ENCODE data around the gene MPPED1.

Gene MPPED1

GRCh38 chr22:43404673-43405385, 7.0 kb upstream of the MPPED1 start:
- no peaks in the 10 kb centered on the region for H3K36me3 ChIP-seq (ENCODE audit: control insufficient read depth, insufficient read depth, low read length)
- no peak overlapping the region for H3K9ac ChIP-seq (ENCODE audit: low read length)
- no peaks in the 10 kb centered on the region for H3K4me1 ChIP-seq (ENCODE audit: control insufficient read depth, insufficient read depth, low read length)
- no peak overlapping the region for H3K4me3 ChIP-seq (ENCODE audit: low read length)
- H3K9me3 ChIP-seq (ENCODE audit: control insufficient read depth, low read length) = no peaks in the 10 kb centered on the region
- H3K27me3 ChIP-seq (ENCODE audit: control insufficient read depth, insufficient read depth, low read length) = peaks cover 4% of the 10 kb centered on the region

GRCh38 chr22:43406186-43406790, 5.5 kb upstream of the MPPED1 start:
- no peaks in the 10 kb centered on the region for H3K4me1 ChIP-seq (ENCODE audit: control insufficient read depth, insufficient read depth, low read length)
- H3K9ac ChIP-seq (ENCODE audit: low read length) = no peak overlapping the region
- no peaks in the 10 kb centered on the region for H3K9me3 ChIP-seq (ENCODE audit: control insufficient read depth, low read length)
- peaks cover 18% of the 10 kb centered on the region for H3K27me3 ChIP-seq (ENCODE audit: control insufficient read depth, insufficient read depth, low read length)
- H3K4me3 ChIP-seq (ENCODE audit: low read length) = no peak overlapping the region
- H3K36me3 ChIP-seq (ENCODE audit: control insufficient read depth, insufficient read depth, low read length) = no peaks in the 10 kb centered on the region

- no peaks in the 10 kb centered on the region for H3K9me3 ChIP-seq (ENCODE audit: control insufficient read depth, low read length)
- no peaks in the 10 kb centered on the region for H3K36me3 ChIP-seq (ENCODE audit: control insufficient read depth, insufficient read depth, low read length)
- no peak overlapping the region for H3K4me3 ChIP-seq (ENCODE audit: low read length)
- peaks cover 23% of the 10 kb centered on the region for H3K27me3 ChIP-seq (ENCODE audit: control insufficient read depth, insufficient read depth, low read length)
- H3K4me1 ChIP-seq (ENCODE audit: control insufficient read depth, insufficient read depth, low read length) = no peaks in the 10 kb centered on the region
- H3K9ac ChIP-seq (ENCODE audit: low read length) = no peak overlapping the region
These were observed 4.2 kb upstream of the MPPED1 start for GRCh38 chr22:43407591-43407990.

GRCh38 chr22:43408009-43408408, 3.8 kb upstream of the MPPED1 start:
- Histone ChIP-seq H3K9me3 (ENCODE audit: control insufficient read depth, low read length) (no peaks in the 10 kb centered on the region), H3K36me3 (ENCODE audit: control insufficient read depth, insufficient read depth, low read length) (no peaks in the 10 kb centered on the region), H3K4me3 (ENCODE audit: low read length) (no peak overlapping the region), H3K27me3 (ENCODE audit: control insufficient read depth, insufficient read depth, low read length) (peaks cover 27% of the 10 kb centered on the region), H3K9ac (ENCODE audit: low read length) (no peak overlapping the region), H3K4me1 (ENCODE audit: control insufficient read depth, insufficient read depth, low read length) (no peaks in the 10 kb centered on the region)

- H3K4me3 ChIP-seq (ENCODE audit: low read length) = no peak overlapping the region
- peaks cover 36% of the 10 kb centered on the region for H3K27me3 ChIP-seq (ENCODE audit: control insufficient read depth, insufficient read depth, low read length)
- H3K9ac ChIP-seq (ENCODE audit: low read length) = no peak overlapping the region
- no peaks in the 10 kb centered on the region for H3K4me1 ChIP-seq (ENCODE audit: control insufficient read depth, insufficient read depth, low read length)
- H3K9me3 ChIP-seq (ENCODE audit: control insufficient read depth, low read length) = no peaks in the 10 kb centered on the region
- H3K36me3 ChIP-seq (ENCODE audit: control insufficient read depth, insufficient read depth, low read length) = no peaks in the 10 kb centered on the region
These were observed 2.8 kb upstream of the MPPED1 start for GRCh38 chr22:43409046-43409445.

- Histone ChIP-seq H3K4me1 (ENCODE audit: control insufficient read depth, insufficient read depth, low read length) (no peaks in the 10 kb centered on the region), H3K4me3 (ENCODE audit: low read length) (no peak overlapping the region), H3K27me3 (ENCODE audit: control insufficient read depth, insufficient read depth, low read length) (peaks cover 41% of the 10 kb centered on the region), H3K9ac (ENCODE audit: low read length) (no peak overlapping the region), H3K9me3 (ENCODE audit: control insufficient read depth, low read length) (no peaks in the 10 kb centered on the region), H3K36me3 (ENCODE audit: control insufficient read depth, insufficient read depth, low read length) (no peaks in the 10 kb centered on the region)
These were observed 2.0 kb upstream of the MPPED1 start for GRCh38 chr22:43409800-43410199.

- Histone ChIP-seq H3K4me1 (ENCODE audit: control insufficient read depth, insufficient read depth, low read length) (no peaks in the 10 kb centered on the region), H3K36me3 (ENCODE audit: control insufficient read depth, insufficient read depth, low read length) (no peaks in the 10 kb centered on the region), H3K27me3 (ENCODE audit: control insufficient read depth, insufficient read depth, low read length) (peaks cover 46% of the 10 kb centered on the region), H3K9ac (ENCODE audit: low read length) (no peak overlapping the region), H3K9me3 (ENCODE audit: control insufficient read depth, low read length) (no peaks in the 10 kb centered on the region), H3K4me3 (ENCODE audit: low read length) (no peak overlapping the region)
These were observed 560 bp upstream of the MPPED1 start for GRCh38 chr22:43411040-43411868.

- Histone ChIP-seq H3K9ac (ENCODE audit: low read length) (no peak overlapping the region), H3K27me3 (ENCODE audit: control insufficient read depth, insufficient read depth, low read length) (peaks cover 50% of the 10 kb centered on the region), H3K4me3 (ENCODE audit: low read length) (no peak overlapping the region)
These were observed 1.3 kb downstream of the MPPED1 start for GRCh38 chr22:43412808-43413795.

GRCh38 chr22:43413826-43414225, 2.0 kb downstream of the MPPED1 start:
- H3K9ac ChIP-seq (ENCODE audit: low read length) = no peak overlapping the region
- no peaks in the 10 kb centered on the region for H3K4me1 ChIP-seq (ENCODE audit: control insufficient read depth, insufficient read depth, low read length)
- H3K4me3 ChIP-seq (ENCODE audit: low read length) = no peak overlapping the region
- peaks cover 50% of the 10 kb centered on the region for H3K27me3 ChIP-seq (ENCODE audit: control insufficient read depth, insufficient read depth, low read length)
- H3K36me3 ChIP-seq (ENCODE audit: control insufficient read depth, insufficient read depth, low read length) = no peaks in the 10 kb centered on the region
- no peaks in the 10 kb centered on the region for H3K9me3 ChIP-seq (ENCODE audit: control insufficient read depth, low read length)

More at GRCh38 chr22:43412808-43413795, 1.3 kb downstream of the MPPED1 start:
- Histone ChIP-seq H3K4me1 (ENCODE audit: control insufficient read depth, insufficient read depth, low read length) (no peaks in the 10 kb centered on the region), H3K36me3 (ENCODE audit: control insufficient read depth, insufficient read depth, low read length) (no peaks in the 10 kb centered on the region), H3K9me3 (ENCODE audit: control insufficient read depth, low read length) (no peaks in the 10 kb centered on the region)

GRCh38 chr22:43415681-43416080, 3.9 kb downstream of the MPPED1 start:
- H3K27me3 ChIP-seq (ENCODE audit: control insufficient read depth, insufficient read depth, low read length) = peaks cover 46% of the 10 kb centered on the region

GRCh38 chr22:43417555-43417954, 5.7 kb downstream of the MPPED1 start:
- Histone ChIP-seq H3K9ac (ENCODE audit: low read length) (no peak overlapping the region), H3K4me3 (ENCODE audit: low read length) (no peak overlapping the region), H3K36me3 (ENCODE audit: control insufficient read depth, insufficient read depth, low read length) (no peaks in the 10 kb centered on the region), H3K27me3 (ENCODE audit: control insufficient read depth, insufficient read depth, low read length) (peaks cover 36% of the 10 kb centered on the region), H3K9me3 (ENCODE audit: control insufficient read depth, low read length) (no peaks in the 10 kb centered on the region), H3K4me1 (ENCODE audit: control insufficient read depth, insufficient read depth, low read length) (no peaks in the 10 kb centered on the region)

More at GRCh38 chr22:43415681-43416080, 3.9 kb downstream of the MPPED1 start:
- H3K36me3 ChIP-seq (ENCODE audit: control insufficient read depth, insufficient read depth, low read length) = no peaks in the 10 kb centered on the region
- no peaks in the 10 kb centered on the region for H3K9me3 ChIP-seq (ENCODE audit: control insufficient read depth, low read length)
- H3K4me1 ChIP-seq (ENCODE audit: control insufficient read depth, insufficient read depth, low read length) = no peaks in the 10 kb centered on the region
- H3K4me3 ChIP-seq (ENCODE audit: low read length) = no peak overlapping the region
- no peak overlapping the region for H3K9ac ChIP-seq (ENCODE audit: low read length)
